Raji (cell line): ENCODE results near the gene CDKN2A.

Source experiments
- POLR2A ChIP-seq: IDR thresholded peaks from 2 replicates; pipeline ENCODE4 v1.6.1; 2011; ENCODE audit warnings: low read depth, low read length, control low read depth; ENCODE audit not compliant: insufficient read depth

CDKN2A gene

GRCh38 chr9:21993893-21994555 lies at the start of gene CDKN2A:
Gene CDKN2A (minus strand): TSS chr9:21994392.
- peak; percentile 80 for TF ChIP-seq POLR2A

- no peak for TF ChIP-seq POLR2A
These were observed 49.7 kb upstream of the CDKN2A start for GRCh38 chr9:22043928-22044327.

GRCh38 chr9:22041775-22042174 lies 47.6 kb upstream of the CDKN2A start:
- TF ChIP-seq POLR2A: no peak

GRCh38 chr9:22041344-22041743 lies 47.2 kb upstream of the CDKN2A start:
- TF ChIP-seq POLR2A: no peak

GRCh38 chr9:22040760-22041159 lies 46.6 kb upstream of the CDKN2A start:
- TF ChIP-seq POLR2A: no peak

- TF ChIP-seq POLR2A: no peak
These were observed 45.1 kb upstream of the CDKN2A start for GRCh38 chr9:22039258-22039657.

- TF ChIP-seq POLR2A: no peak
These were observed 43.9 kb upstream of the CDKN2A start for GRCh38 chr9:22037954-22038690.

GRCh38 chr9:22036866-22037626 lies 42.9 kb upstream of the CDKN2A start:
- no peak for TF ChIP-seq POLR2A

GRCh38 chr9:22035591-22036011 lies 41.4 kb upstream of the CDKN2A start:
- TF ChIP-seq POLR2A: no peak

- TF ChIP-seq POLR2A: no peak
These were observed 38.9 kb upstream of the CDKN2A start for GRCh38 chr9:22033012-22033630.

GRCh38 chr9:22031655-22032411 lies 37.6 kb upstream of the CDKN2A start:
- TF ChIP-seq POLR2A: no peak

GRCh38 chr9:22030101-22030598 lies 36.0 kb upstream of the CDKN2A start:
- no peak for TF ChIP-seq POLR2A

- TF ChIP-seq POLR2A: no peak
These were observed 35.0 kb upstream of the CDKN2A start for GRCh38 chr9:22029231-22029630.

- no peak for TF ChIP-seq POLR2A
These were observed 34.2 kb upstream of the CDKN2A start for GRCh38 chr9:22028394-22028793.
